GM21717 (cell line): Measurements from ENCODE around the gene FASTKD1.

Source experiments
- ATAC-seq: cut with Tn5 transposase; IDR thresholded peaks from one replicate; pipeline ENCODE4 v1.9.1; 2021; ENCODE audit warnings: mild to moderate bottlenecking, moderate library complexity; ENCODE audit not compliant: unreplicated experiment

Gene FASTKD1

DNA sequence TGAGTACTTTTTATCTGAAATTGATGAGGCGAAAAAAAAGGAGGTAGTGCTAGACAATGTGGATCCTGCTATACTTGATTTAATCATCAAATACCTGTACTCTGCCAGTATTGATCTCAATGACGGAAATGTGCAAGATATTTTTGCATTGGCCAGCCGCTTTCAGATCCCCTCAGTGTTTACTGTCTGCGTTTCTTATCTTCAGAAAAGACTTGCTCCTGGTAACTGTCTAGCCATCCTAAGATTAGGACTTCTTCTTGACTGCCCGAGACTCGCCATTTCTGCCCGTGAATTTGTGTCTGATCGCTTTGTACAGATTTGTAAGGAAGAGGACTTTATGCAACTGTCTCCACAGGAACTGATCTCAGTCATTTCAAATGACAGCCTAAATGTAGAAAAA is 63.7 kb downstream of the FASTKD1 start:
- ATAC-seq, result no peak

DNA sequence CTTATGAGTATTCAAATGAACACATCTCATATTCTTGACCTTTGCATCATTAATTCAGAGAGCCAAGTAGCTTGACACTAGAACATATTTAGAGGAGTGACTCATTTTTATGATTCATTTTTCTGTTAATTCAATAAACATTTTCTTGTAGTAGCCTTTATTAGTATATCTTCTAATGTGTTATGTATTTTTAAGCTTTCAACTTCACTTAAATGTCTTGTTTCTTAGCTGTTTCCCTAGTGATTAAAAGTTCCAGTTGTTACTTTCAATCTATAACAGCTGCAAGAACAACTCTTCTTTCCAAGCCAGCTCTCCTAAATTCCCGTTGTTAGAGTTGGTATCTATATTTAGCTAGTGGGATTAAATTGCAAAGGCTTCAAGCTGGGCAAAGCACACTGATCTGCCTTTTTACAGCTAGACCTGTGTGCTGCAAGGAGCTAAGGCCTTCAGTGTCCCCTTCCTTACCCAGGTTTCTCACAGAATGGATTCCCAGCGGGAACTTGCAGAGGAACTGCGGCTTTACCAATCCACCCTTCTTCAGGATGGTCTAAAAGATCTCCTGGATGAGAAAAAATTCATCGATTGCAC is 64.3 kb downstream of the FASTKD1 start, which contains the start of gene KLHL41:
Gene KLHL41, plus strand, starts transcription at position 405 of the 588 bp plus-strand sequence. Its CDS starts 77 bp downstream, at position 482.
- no peak for ATAC-seq

DNA sequence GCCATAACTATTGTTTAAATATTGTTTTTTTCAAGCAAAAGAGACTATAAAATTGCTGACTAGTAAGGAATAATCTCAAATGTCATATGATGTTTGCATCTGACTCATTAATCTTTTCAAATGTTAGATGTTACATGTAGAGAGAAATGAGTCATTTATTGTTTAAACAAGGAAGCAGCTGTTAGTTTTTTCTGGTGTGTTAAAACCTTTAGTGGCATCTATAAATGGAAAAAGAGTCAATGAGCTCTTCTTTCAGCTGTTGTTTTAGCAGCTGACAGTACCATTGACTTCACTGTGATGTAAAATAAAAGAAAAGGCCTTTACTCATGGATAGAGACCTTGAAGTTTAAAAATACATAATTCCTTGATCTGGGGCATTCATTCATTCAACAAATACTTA is 66.0 kb downstream of the FASTKD1 start:
- ATAC-seq, result no peak

DNA sequence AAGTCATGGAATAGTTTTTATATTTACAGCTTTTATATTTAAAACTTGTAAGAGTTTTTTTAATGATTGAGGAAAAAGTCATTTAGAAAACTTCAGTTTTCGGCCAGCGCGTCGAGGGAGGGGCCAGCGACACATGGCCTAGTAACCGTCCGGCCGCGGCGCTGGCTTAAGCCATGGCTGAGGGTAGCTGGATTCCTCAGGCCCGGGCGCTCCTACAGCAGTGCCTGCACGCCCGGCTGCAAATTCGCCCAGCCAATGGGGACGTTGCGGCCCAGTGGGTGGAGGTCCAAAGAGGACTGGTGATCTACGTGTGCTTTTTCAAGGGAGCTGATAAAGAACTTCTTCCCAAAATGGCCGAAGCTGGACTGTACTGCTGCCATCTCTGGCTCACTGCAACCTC is 69.0 kb downstream of the FASTKD1 start:
- no peak for ATAC-seq

DNA sequence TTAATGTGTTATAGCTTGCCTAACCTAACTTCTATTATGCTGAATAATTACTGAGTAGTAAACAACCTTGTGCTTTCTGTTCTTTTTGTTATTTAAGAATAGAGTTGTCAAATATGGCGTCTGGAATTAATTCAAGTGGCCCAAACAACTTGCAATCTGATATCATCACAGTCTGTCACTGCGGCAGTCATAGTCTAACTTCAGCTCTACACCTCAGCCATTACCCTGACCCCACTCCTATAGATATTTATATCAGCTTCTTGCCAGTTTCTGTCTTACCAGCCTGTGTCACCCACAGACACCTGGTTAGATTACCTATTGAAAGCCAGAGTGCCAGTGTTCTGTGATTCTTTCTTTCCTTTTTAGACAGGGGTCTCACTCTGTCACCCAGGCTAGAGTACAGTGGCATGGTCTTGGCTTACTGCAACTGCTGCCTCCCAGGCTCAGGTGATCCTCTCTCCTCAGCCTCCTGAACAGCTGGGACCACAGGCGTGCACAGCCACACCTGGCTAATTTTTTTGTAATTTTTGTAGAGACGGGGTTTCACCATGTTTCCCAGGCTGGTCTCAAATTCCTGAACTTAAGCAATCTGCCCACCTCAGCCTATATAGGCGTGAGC is 78.2 kb downstream of the FASTKD1 start:
- no peak for ATAC-seq

DNA sequence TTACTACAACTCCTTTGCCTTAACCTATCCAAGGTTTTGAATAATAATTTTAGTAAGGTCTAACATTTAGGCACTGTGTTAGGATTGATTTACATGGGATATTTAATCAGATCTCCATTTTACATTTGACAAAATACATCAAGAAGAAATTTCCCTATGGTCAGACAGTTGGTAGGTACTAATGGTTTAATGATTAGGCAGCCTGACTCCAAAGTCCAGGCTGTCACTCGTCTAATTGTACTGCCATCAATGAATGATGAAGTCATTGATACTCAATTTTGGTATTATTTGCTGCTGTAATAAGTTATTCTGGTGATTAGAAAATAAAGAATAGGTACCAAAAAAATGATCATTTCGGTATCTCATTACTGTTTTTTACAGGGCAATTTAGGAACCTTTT is 80.3 kb downstream of the FASTKD1 start:
- no peak for ATAC-seq

DNA sequence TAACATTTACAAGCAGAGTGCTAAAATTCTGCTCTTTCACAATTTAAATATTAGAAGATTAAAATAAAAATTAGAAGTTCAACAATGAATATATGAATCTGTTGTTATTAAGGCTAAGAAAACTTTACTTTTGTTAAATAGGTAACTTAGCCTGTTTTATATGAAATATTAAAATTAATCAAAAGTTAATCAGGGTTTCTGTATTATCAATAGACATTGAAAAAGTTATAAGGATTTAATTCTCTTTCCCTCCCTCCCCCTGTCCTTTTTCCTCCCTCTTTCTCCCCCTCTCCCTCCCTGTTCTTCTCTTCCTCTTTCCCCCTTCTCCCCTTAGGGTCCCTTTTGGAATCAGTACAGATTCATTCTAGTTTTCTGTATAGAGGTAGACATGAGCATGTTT is 82.3 kb downstream of the FASTKD1 start:
- no peak for ATAC-seq

DNA sequence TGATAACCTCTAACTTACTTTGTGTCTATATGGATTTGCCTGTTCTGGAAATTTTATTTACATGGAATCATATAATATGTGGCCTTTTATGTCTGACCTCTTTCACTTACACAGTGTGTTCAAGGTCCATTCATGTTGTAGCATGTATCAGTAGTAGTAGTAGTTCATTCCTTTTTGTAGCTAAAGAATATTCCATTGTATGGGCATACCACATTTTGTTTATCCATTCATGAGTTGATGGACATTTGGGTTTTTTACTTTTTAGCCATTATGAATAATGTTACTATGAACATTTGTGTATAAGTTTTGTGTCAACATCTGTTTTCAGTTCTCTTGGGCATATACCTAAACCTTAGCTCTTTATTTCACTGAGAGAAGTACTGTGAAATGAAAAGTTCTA is 82.8 kb downstream of the FASTKD1 start:
- no peak for ATAC-seq

DNA sequence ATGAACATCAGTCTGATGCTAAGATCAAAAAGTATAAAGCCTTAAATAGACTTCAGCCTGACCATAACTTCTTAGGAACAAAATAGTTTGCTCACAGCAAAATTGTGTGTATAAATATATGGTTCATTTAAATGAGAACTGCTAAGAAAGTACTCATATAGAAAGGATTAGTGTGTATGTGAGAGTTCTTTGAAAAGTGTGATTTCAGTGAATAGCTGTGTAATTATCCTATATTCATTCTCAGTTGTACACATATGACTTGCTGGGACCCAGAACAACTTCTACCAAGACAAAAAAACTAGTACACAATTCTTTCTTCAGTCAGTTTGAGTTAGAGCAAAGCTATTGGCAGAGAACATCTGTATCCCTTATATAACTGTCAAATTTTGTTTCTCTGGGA is 87.2 kb downstream of the FASTKD1 start:
- ATAC-seq, result no peak

DNA sequence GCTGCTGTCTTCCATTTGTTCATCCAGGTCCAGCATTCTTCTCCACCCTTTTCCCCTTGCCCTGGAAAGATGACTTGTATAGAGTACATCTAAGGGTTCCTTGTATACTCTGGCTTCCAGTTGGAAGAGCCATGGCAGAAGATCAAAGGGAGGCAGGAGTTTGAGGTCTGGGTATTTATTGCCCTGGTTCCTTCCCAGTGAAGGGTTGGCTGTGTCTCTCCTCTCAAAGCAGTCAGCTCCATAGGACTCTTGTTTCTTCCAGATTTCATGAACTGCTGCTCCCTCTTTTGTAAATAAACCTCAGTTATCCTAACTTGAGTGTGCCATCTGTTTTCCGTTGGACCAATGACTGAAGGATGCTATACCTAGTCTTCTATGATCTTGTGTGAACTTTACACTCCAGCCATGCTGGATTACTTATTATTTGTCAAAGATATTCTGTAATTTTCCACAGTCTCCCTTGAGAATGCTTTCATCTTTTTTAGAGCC is 88.0 kb downstream of the FASTKD1 start:
- no peak for ATAC-seq

DNA sequence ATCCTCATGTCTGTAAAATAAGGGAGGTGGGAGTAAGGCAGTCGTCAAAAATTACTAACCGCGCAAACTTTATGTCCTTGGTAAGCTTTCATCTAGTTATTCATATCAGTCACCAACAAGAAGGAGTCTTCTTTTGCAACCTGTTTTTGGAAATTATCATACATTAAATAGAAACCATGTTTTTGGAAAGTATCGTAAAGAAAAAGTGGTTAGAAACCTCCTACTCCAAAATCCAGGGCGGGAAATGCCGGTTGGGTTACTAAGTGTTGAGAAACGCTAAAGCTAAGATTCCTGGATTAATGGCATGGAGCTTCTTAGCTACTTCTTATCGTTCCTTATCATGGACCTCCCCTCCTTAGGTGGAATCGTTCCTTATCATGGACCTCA is 93.6 kb downstream of the FASTKD1 start:
- no peak for ATAC-seq
